Measurements from ENCODE around the gene ZNF146.
A peak's percentile ranks its signal among the peaks of the same experiment; 100 is the strongest.
"Not testable (repeated sequence)": the region's sequence is repeated elsewhere in the genome, so short reads cannot be mapped to it uniquely, and the experiment has no call there.

The ZNF146 gene

GRCh38 chr19:36212895-36213294, 2.0 kb upstream of the ZNF146 start:
- no peak for TF ChIP-seq CTCF (IDR thresholded peaks at IDR 0.05; ENCODE audit: borderline replicate concordance, insufficient read depth, low read depth, low read length)
- H3K4me3 ChIP-seq (ENCODE audit: low read depth, low read length), result no peak overlapping the region

- H3K4me3 ChIP-seq (ENCODE audit: low read depth, low read length), result peak overlapping the region; percentile 78
- no peak for TF ChIP-seq CTCF (IDR thresholded peaks at IDR 0.05; ENCODE audit: borderline replicate concordance, insufficient read depth, low read depth, low read length)
Measured at GRCh38 chr19:36215276-36216123, 594 bp downstream of the ZNF146 start.

- no peak for TF ChIP-seq CTCF (IDR thresholded peaks at IDR 0.05; ENCODE audit: borderline replicate concordance, insufficient read depth, low read depth, low read length)
- no peak overlapping the region for H3K4me3 ChIP-seq (ENCODE audit: low read depth, low read length)
Measured at GRCh38 chr19:36221474-36221873, 6.6 kb downstream of the ZNF146 start.

- TF ChIP-seq CTCF (IDR thresholded peaks at IDR 0.05; ENCODE audit: borderline replicate concordance, insufficient read depth, low read depth, low read length), result no peak
- H3K4me3 ChIP-seq (ENCODE audit: low read depth, low read length), result no peak overlapping the region
Measured at GRCh38 chr19:36222503-36222902, 7.6 kb downstream of the ZNF146 start.

- no peak overlapping the region for H3K4me3 ChIP-seq (ENCODE audit: low read depth, low read length)
- no peak for TF ChIP-seq CTCF (IDR thresholded peaks at IDR 0.05; ENCODE audit: borderline replicate concordance, insufficient read depth, low read depth, low read length)
Measured at GRCh38 chr19:36225219-36225892, 10.4 kb downstream of the ZNF146 start.

GRCh38 chr19:36233626-36234025, 18.7 kb downstream of the ZNF146 start:
- not testable (repeated sequence) for H3K4me3 ChIP-seq (ENCODE audit: low read depth, low read length)

GRCh38 chr19:36236304-36236945, 21.5 kb downstream of the ZNF146 start:
- TF ChIP-seq CTCF (IDR thresholded peaks at IDR 0.05; ENCODE audit: borderline replicate concordance, insufficient read depth, low read depth, low read length), result no peak
- H3K4me3 ChIP-seq (ENCODE audit: low read depth, low read length), result no peak overlapping the region

Data from GM12875 (cell line).